ENCODE data around the gene SHLD2. TPM values are rescaled to one million over a fixed set of nuclear protein-coding genes. Genes with fewer than 3 reads are reported as not detected.
"Not testable (repeated sequence)": the region's sequence is repeated elsewhere in the genome, so short reads cannot be mapped to it uniquely, and the experiment has no call there.

The SHLD2 gene
- total and polyA plus RNA-seq, 2 of the 4 experiments (the other 2 are of a cell fraction), result 10.6 to 19.9 TPM

GRCh38 chr10:87163414-87163813, 68.4 kb downstream of the SHLD2 start:
- in situ Hi-C loops (cut with MboI; ENCODE audit: low sequenced_read_pairs); dilution Hi-C loops (cut with HindIII; ENCODE audit: low sequenced_read_pairs, unreplicated experiment); H2BK120ac ChIP-seq (ENCODE audit: low read depth, low read length); H3K56ac ChIP-seq (ENCODE audit: extremely low read depth, insufficient read depth, low read length); H3K4ac ChIP-seq (ENCODE audit: low read depth, low read length); H4K5ac ChIP-seq (ENCODE audit: low read depth, low read length); H4K91ac ChIP-seq (ENCODE audit: insufficient read depth, low read depth, low read length); H3K14ac ChIP-seq (replicated peaks; ENCODE audit: low read depth, low read length); BruUV-seq (replicated peaks); H3K4me2 ChIP-seq (ENCODE audit: low read depth, low read length); intact Hi-C loops (cut with micrococcal nuclease); H3K18ac ChIP-seq (ENCODE audit: low read depth, low read length); H2BK20ac ChIP-seq (ENCODE audit: low read depth, low read length); H3K4me1 ChIP-seq (ENCODE audit: control insufficient read depth, insufficient read depth, low read length); H4K20me1 ChIP-seq (ENCODE audit: insufficient read depth, low read length); H3K9me1 ChIP-seq (ENCODE audit: insufficient read depth, low read length); POLR2A ChIA-PET (ENCODE audit: unreplicated experiment); CTCF ChIA-PET; H3K79me1 ChIP-seq (ENCODE audit: low read depth in 1 of 2, low read length in 2 of 2); H2BK5ac ChIP-seq (ENCODE audit: low read depth, low read length, poor library complexity, severe bottlenecking); H3K27me3 ChIP-seq (ENCODE audit: control insufficient read depth, insufficient read depth, low read length); H3K9me3 ChIP-seq (ENCODE audit: control insufficient read depth, insufficient read depth, low read length); DNase-seq; H2AK9ac ChIP-seq (replicated peaks; ENCODE audit: low read depth, low read length, poor library complexity); H3K36me3 ChIP-seq (ENCODE audit: control insufficient read depth, insufficient read depth, low read length); H2AFZ ChIP-seq (replicated peaks; ENCODE audit: low read length, poor library complexity); H3K9ac ChIP-seq (ENCODE audit: low read depth, low read length); H3K4me3 ChIP-seq (ENCODE audit: insufficient read depth, low read depth, low read length); H4K8ac ChIP-seq (ENCODE audit: low read depth in 2 of 2, low read length in 2 of 2); H3K27ac ChIP-seq (ENCODE audit: insufficient read depth, low read length); H2BK15ac ChIP-seq (ENCODE audit: low read depth, low read length); H2AK5ac ChIP-seq (ENCODE audit: low read depth, low read length); H3K23ac ChIP-seq (ENCODE audit: low read depth, low read length); ATAC-seq (ENCODE audit: low read depth): not testable (repeated sequence)
- no CpG with 5 or more reads among the region's 2 CpGs for WGBS, 2 experiments (ENCODE audit: extremely low coverage in 2 of 2, insufficient read length in 1 of 2)

GRCh38 chr10:87169857-87170256, 74.9 kb downstream of the SHLD2 start:
- H2AK5ac ChIP-seq (ENCODE audit: low read depth, low read length); ATAC-seq (ENCODE audit: low read depth); in situ Hi-C loops (cut with MboI; ENCODE audit: low sequenced_read_pairs); H3K9ac ChIP-seq (ENCODE audit: low read depth, low read length); dilution Hi-C loops (cut with HindIII; ENCODE audit: low sequenced_read_pairs, unreplicated experiment); H2BK20ac ChIP-seq (ENCODE audit: low read depth, low read length); H4K20me1 ChIP-seq (ENCODE audit: insufficient read depth, low read length); H3K56ac ChIP-seq (ENCODE audit: extremely low read depth, insufficient read depth, low read length); CTCF ChIA-PET; H2BK5ac ChIP-seq (ENCODE audit: low read depth, low read length, poor library complexity, severe bottlenecking); H2AFZ ChIP-seq (replicated peaks; ENCODE audit: low read length, poor library complexity); H2BK120ac ChIP-seq (ENCODE audit: low read depth, low read length); POLR2A ChIA-PET (ENCODE audit: unreplicated experiment); H4K91ac ChIP-seq (ENCODE audit: insufficient read depth, low read depth, low read length); H4K8ac ChIP-seq (ENCODE audit: low read depth in 2 of 2, low read length in 2 of 2); H3K27ac ChIP-seq (ENCODE audit: insufficient read depth, low read length); H3K18ac ChIP-seq (ENCODE audit: low read depth, low read length); H4K5ac ChIP-seq (ENCODE audit: low read depth, low read length); H3K79me1 ChIP-seq (ENCODE audit: low read depth in 1 of 2, low read length in 2 of 2); BruUV-seq (replicated peaks); DNase-seq; H3K4me1 ChIP-seq (ENCODE audit: control insufficient read depth, insufficient read depth, low read length); H3K23ac ChIP-seq (ENCODE audit: low read depth, low read length); H3K27me3 ChIP-seq (ENCODE audit: control insufficient read depth, insufficient read depth, low read length); H3K4me3 ChIP-seq (ENCODE audit: insufficient read depth, low read depth, low read length); H3K4me2 ChIP-seq (ENCODE audit: low read depth, low read length); H3K4ac ChIP-seq (ENCODE audit: low read depth, low read length); H3K14ac ChIP-seq (replicated peaks; ENCODE audit: low read depth, low read length); H3K36me3 ChIP-seq (ENCODE audit: control insufficient read depth, insufficient read depth, low read length); H2AK9ac ChIP-seq (replicated peaks; ENCODE audit: low read depth, low read length, poor library complexity); H3K9me1 ChIP-seq (ENCODE audit: insufficient read depth, low read length); H3K9me3 ChIP-seq (ENCODE audit: control insufficient read depth, insufficient read depth, low read length); H2BK15ac ChIP-seq (ENCODE audit: low read depth, low read length); intact Hi-C loops (cut with micrococcal nuclease): not testable (repeated sequence)
- WGBS, 2 experiments (ENCODE audit: extremely low coverage in 2 of 2, insufficient read length in 1 of 2), result 100% methylated on average over 2 of the region's 4 CpGs; no CpG with 5 or more reads in 1 of the 2 experiments
